NOMO-1 (cell line): ENCODE data around the gene CARMIL1.

Experiments
- DNase-seq, 2 experiments: peaks; one replicate each; lab custom pipeline; 2025; ENCODE audit not compliant: unreplicated experiment in 2 of 2; lab: John Stamatoyannopoulos, UW

CARMIL1 gene

DNA sequence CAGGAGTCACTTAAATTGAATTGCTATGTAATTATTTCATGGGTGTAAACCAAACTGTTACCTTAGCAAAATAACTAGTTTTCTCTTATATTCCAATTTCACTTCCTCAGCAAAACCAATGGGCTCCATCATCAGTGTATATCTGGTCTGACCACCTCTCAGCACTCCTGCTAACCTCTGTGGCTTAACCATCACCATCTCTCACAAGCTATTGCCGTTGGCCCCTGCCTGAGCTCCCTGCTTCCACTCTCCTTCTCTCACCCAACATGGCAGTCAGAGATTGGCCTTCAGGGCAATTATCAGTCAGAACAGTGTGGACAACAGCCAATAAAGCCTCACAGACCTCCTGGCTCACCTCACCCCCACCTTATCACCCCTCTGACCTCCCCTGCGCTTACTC is 124.0 kb downstream of the CARMIL1 start:
- DNase-seq, result no peak

- no peak for DNase-seq
Measured at GRCh38 chr6:25404091-25404490, 124.9 kb downstream of the CARMIL1 start.

DNA sequence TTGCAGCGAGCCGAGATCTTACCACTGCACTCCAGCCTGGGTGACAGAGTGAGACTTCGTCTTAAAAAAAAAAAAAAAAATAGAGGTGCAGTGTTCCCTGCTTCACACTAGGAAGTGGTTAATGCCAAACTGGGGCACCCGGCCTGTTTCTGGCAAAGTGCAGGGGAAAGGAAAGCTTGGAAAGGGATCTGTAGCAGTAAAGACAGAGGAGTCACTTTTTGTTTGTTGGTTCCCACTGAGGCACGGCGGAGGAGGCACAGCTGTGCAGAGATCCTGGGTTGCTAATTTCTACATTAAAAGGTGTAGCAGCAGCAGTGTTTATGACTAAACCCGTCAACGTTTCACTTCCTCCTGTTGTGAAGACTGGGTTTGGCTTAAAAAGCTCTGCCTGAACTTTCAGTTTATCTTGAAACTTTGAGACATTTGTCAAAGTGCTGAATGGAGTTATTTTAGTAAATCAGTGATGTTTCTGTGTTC is 125.6 kb downstream of the CARMIL1 start:
- DNase-seq, result peak; percentile 32 to 80

GRCh38 chr6:25405442-25405841 is 126.3 kb downstream of the CARMIL1 start:
- DNase-seq, result peak; percentile 16 to 80

GRCh38 chr6:25407431-25407830 is 128.3 kb downstream of the CARMIL1 start:
- no peak for DNase-seq

GRCh38 chr6:25410102-25410501 is 130.9 kb downstream of the CARMIL1 start:
- DNase-seq, result no peak

DNA sequence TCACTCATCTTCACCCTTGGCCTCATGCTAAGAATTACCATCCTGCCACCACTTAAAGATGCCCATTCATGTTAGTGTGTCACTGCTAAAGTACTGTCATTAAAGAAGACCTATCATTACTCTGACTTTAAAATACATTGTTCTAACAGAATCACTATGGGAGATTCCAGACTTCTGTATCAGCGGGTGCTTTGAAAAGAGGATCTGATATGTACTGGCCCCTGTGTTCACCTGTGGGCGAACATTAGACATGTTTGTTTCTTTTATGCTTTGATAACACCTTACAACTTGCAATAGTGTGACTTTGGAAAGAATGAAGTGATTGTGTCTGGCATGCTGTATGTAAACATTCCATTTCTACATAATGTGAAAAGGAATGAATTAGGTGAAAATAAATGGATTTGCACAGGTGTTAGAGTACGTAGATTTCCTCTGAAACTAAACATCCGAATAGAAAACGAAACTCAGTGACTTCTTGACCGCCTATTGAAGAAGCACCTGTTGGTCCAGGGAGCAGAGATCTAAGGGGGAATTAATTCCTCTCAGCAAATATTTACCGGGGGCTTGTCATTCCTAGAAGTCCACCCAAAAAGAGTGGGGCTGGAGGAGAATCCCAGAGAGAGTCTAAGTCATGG is 132.3 kb downstream of the CARMIL1 start:
- DNase-seq, result no peak

DNA sequence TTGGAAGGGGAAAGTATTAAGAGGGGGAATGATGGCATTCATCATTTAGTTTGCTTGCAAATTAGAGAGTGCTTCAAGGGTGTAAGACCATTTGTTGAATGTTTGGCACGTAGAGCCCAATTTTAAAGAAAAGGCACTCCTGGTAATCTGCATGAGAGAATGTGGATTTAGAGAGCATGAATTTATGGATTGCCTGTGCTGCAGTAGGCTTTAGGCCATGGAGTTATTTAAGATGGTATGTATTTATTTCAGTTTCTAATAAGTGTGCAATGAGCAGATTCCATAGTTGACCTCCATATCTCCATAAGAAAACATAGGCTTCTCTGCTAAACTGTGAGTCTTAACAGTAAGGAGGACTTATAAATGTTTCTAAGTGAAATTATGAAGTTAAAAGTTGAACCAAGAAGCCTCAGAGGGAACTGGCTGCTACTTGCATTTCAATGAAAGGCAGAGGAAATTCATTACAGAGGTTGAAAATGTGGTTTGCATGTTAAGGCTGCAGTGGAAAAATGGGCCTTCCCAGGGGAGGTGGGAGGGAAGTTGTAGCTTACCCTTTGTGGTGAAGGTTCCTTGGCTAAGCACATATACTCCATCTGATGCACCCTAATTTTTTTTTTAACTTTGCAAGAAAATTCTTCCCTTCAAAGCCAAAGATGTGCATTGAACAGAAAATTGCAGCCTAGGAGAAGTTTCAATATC is 134.2 kb downstream of the CARMIL1 start:
- no peak for DNase-seq

DNA sequence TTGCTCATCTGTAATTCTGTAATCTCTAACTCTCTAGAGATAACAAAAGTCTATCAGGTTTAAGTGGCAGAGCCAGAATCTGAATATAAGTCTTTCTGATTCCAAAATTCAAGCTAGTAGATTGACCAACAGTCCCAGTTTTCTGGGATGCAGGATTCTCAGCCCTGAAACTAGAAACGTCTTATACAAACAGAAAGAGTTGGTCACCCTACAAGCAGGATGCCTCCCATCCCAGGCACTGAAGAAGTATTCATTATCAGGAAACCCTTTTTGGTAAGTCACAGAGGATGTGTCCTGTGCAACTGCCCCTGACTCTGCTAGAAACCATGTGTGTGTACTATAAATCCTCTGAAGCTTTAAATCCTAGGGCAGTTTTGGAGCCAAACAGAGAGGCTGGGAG is 135.0 kb downstream of the CARMIL1 start:
- no peak for DNase-seq

DNA sequence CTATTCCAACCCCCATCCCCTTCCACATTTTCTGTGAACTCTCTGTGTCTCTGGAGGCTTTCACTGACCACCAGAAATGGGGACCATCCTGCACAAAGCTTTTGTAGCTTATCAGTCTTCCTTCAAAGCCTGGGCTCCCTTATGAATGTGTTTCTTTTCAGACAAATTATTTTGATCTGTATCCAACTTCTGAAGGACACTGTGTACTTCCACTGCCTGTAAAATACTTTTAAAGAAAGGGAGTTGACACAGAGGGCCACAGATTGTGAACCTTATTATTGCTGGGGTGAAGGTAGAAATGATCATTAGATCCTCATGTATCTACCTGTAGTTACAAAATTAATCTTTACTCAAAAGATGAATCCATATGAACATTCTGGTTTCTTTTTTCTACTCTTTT is 135.6 kb downstream of the CARMIL1 start:
- no peak for DNase-seq

DNA sequence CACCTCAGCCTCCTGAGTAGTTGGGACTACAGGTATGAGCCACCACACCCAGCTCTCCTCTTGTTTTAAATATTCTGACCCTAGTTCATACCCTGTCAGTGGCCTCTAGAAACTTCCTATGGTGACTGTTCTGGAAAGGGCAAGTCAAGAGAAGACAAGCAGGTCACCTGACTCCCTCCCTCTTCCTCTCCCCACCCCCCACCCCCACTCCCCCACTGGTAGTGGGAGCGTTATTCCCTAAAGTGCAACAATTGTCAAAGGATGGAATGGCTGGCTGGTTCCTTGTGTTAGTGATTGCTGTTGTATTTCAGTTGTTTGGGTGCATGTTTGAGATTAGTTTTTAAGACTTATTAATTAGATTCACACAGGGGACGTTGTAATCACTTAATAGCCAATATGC is 136.1 kb downstream of the CARMIL1 start:
- DNase-seq, result no peak

GRCh38 chr6:25415701-25416100 is 136.5 kb downstream of the CARMIL1 start:
- no peak for DNase-seq

GRCh38 chr6:25417046-25417605 is 138.0 kb downstream of the CARMIL1 start:
- DNase-seq, result no peak

- no peak for DNase-seq
Measured at GRCh38 chr6:25418454-25419052, 139.4 kb downstream of the CARMIL1 start.

- no peak for DNase-seq
Measured at GRCh38 chr6:25419879-25420278, 140.7 kb downstream of the CARMIL1 start.

- DNase-seq, result no peak
Measured at GRCh38 chr6:25423358-25423757, 144.2 kb downstream of the CARMIL1 start.

DNA sequence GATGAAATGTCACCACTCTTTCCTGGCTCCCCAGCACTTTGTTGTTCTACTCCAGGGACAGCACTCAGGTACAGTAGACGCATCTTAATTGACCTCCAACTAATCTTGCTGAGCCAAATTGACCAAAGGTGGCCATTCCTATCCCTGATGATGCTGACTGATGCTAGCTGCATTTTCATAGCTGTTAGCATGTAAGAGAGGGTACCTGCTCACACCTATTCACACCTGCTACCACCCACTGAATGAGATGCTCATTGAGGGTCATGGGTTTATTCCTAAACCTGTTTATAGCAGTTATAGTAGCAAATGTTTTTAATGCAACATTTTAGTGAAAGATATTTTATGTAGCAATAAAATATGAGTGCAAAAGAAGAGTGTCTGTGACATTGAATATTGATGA is 145.1 kb downstream of the CARMIL1 start:
- DNase-seq, result no peak

GRCh38 chr6:25427549-25427948 is 148.4 kb downstream of the CARMIL1 start:
- DNase-seq, result no peak

DNA sequence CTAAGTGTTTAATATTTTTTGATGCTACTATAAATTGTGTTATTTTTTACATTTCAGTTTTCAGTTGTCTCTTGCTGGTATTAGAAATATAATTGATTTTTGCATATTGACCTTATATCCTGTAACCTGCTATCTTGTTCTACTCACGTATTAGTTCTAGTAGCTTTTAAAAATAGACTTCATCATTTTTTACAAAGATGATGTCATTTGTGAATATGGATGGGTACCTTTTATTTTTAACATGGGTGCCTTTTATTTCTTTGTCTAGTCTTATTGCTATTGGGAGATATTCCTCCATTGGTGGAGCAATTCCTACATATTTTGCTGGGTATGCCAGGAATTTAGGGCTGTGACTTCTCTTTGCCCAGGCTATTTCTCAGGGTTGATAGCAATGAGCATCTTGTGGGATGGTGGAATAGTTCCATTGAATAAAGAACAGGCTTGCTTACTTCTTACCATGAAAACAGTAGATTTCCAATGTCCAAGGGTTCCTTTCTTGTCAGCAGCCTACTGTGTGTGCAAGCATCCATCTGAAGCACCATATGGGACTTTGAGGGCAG is 149.7 kb downstream of the CARMIL1 start:
- no peak for DNase-seq

GRCh38 chr6:25431306-25431974 is 152.3 kb downstream of the CARMIL1 start:
- peak in 1 of 2 experiments; percentile 27 for DNase-seq

DNA sequence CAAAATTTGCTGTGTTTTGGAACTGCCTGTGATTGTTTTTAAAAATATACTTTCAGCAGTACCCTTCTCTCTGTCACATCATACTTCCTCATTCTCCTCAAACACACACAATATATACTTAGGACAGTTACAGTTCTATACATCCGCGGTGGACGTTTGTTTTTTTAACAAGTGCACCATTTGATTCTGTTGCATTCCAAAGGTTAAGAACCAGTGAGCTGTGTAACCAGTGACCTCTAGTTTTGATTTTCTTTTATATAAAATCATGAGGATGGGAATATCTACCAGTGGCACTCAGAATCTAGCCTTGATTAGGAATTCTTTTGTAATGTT is 152.8 kb downstream of the CARMIL1 start:
- DNase-seq, result peak in 1 of 2 experiments; percentile 53
